OCI-LY7 (cell line): ENCODE results near the gene ODAD3.

Experiments used
- EZH2phosphoT487 ChIP-seq: fragments of 200-600 bp; sonication (generic); IDR thresholded peaks from 2 replicates; pipeline ENCODE4 v1.6.1; 2018; ENCODE audit warnings: low read depth, borderline replicate concordance, mild to moderate bottlenecking, mixed run types, antibody characterized with exemption, low read length, moderate library complexity, mixed read lengths
- TF ChIP-seq, protein P1 (sequence below): fragments of 200-600 bp; sonication (generic); conservative IDR thresholded peaks from 2 replicates; pipeline ENCODE4 v1.5.1; 2014; ENCODE audit warnings: mild to moderate bottlenecking, antibody characterized with exemption, low read length, moderate library complexity, mixed read lengths

DNA sequence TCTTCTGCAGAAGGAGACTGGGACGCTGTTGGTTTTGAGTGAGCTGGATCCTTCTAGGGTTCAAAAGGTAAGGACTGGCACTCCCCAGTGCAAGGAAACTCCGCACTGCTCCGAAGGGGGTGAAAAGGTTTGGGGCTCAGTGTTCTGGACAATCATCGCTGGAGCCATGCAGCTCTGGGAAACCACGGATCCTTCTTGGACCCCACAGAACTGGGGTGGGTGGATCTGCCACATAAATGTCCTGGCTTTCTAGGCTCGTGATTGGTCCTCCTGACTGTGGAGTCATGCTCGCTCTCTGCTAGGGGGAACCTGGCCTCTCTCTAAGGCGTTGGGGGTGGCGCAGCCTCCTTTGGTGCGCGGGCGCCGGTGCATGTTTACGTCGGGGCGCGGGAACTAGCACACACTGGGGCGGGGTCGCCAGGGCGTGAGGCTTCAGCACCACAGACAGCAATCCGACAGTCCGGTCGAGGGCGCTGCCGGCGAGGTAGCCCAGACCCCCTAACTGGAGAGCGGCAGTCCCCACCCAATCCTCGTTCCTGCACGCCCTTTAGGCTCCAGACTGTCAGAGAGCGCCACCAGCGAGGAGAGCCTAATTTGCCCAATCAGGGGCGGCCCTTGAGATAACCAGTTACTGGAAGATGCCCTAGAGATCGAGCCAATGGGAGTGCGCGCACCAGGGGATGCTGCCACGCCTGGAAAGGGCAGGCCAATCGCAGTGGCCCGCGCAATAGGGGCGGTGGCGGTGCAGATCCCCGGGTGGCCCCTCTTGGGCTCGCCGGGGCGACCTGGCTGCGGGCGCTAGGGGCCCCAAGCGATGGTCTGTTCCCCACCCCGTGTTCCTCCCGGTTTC is 46.8 kb upstream of the ODAD3 start:
- TF ChIP-seq, protein P1, sequence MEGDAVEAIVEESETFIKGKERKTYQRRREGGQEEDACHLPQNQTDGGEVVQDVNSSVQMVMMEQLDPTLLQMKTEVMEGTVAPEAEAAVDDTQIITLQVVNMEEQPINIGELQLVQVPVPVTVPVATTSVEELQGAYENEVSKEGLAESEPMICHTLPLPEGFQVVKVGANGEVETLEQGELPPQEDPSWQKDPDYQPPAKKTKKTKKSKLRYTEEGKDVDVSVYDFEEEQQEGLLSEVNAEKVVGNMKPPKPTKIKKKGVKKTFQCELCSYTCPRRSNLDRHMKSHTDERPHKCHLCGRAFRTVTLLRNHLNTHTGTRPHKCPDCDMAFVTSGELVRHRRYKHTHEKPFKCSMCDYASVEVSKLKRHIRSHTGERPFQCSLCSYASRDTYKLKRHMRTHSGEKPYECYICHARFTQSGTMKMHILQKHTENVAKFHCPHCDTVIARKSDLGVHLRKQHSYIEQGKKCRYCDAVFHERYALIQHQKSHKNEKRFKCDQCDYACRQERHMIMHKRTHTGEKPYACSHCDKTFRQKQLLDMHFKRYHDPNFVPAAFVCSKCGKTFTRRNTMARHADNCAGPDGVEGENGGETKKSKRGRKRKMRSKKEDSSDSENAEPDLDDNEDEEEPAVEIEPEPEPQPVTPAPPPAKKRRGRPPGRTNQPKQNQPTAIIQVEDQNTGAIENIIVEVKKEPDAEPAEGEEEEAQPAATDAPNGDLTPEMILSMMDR: no peak
- TF ChIP-seq EZH2phosphoT487: no peak
